Measurements from ENCODE around the gene PFKFB3. TPM values are rescaled to one million over a fixed set of nuclear protein-coding genes. Genes with fewer than 3 reads are reported as not detected.

The PFKFB3 gene
- total RNA-seq, 6 donors from 2014 or later: 48.2 to 236 (median 83.5) TPM

- Histone ChIP-seq H3K9me3 (no peaks in the 10 kb centered on the region), H3K36me3 (peaks cover 4 to 28% (median 13%) of the 10 kb centered on the region in 4 donors), H3K4me3 (no peak overlapping the region), H3K27ac (no peak overlapping the region), H3K27me3 (no peaks in the 10 kb centered on the region), H3K4me1 (no peaks in the 10 kb centered on the region)
- 74 to 78% methylated on average over 14 to 15 of the region's 15 CpGs for WGBS, 2 donors
- ATAC-seq (ENCODE audit: low FRiP score in 2 of 2) (peak; percentile 50 to 91), DNase-seq (peak in 1 of 2 donors; percentile 52)
- TF ChIP-seq CTCF (IDR thresholded peaks at IDR 0.05) (no peak), POLR2AphosphoS5 (IDR thresholded peaks at IDR 0.05) (peak in 1 of 2 donors; percentile 52)
These were observed 36.7 kb downstream of the PFKFB3 start for GRCh38 chr10:6239213-6239991.

GRCh38 chr10:6240254-6240653 is 37.5 kb downstream of the PFKFB3 start:
- Histone ChIP-seq H3K27me3 (no peaks in the 10 kb centered on the region), H3K4me1 (no peaks in the 10 kb centered on the region), H3K9me3 (no peaks in the 10 kb centered on the region), H3K36me3 (peaks cover 1 to 19% (median 11%) of the 10 kb centered on the region in 4 donors), H3K27ac (no peak overlapping the region), H3K4me3 (no peak overlapping the region)
- ATAC-seq (ENCODE audit: low FRiP score in 2 of 2): no peak
- TF ChIP-seq POLR2A (IDR thresholded peaks at IDR 0.05) (no peak), POLR2AphosphoS5 (IDR thresholded peaks at IDR 0.05) (no peak), EP300 (IDR thresholded peaks at IDR 0.05) (no peak), CTCF (IDR thresholded peaks at IDR 0.05) (no peak)
- 93 to 96% methylated on average over 16 of the region's 16 CpGs for WGBS, 2 donors
- no peak for DNase-seq

GRCh38 chr10:6242089-6242488 is 39.4 kb downstream of the PFKFB3 start:
- Histone ChIP-seq H3K4me3 (no peak overlapping the region), H3K27ac (no peak overlapping the region), H3K27me3 (no peaks in the 10 kb centered on the region), H3K36me3 (peaks cover 0 to under 1% (median 0%) of the 10 kb centered on the region in 4 donors), H3K9me3 (no peaks in the 10 kb centered on the region), H3K4me1 (no peaks in the 10 kb centered on the region)
- TF ChIP-seq POLR2AphosphoS5 (IDR thresholded peaks at IDR 0.05) (no peak), EP300 (IDR thresholded peaks at IDR 0.05) (no peak), CTCF (IDR thresholded peaks at IDR 0.05) (no peak), POLR2A (IDR thresholded peaks at IDR 0.05) (no peak)
- ATAC-seq (ENCODE audit: low FRiP score in 2 of 2): no peak
- DNase-seq: no peak
- 69 to 84% methylated on average over 6 of the region's 6 CpGs for WGBS, 2 donors

GRCh38 chr10:6244510-6244909 is 41.8 kb downstream of the PFKFB3 start:
- Histone ChIP-seq H3K4me3 (no peak overlapping the region), H3K27ac (no peak overlapping the region), H3K27me3 (no peaks in the 10 kb centered on the region), H3K36me3 (no peaks in the 10 kb centered on the region), H3K9me3 (no peaks in the 10 kb centered on the region), H3K4me1 (no peaks in the 10 kb centered on the region)
- ATAC-seq (ENCODE audit: low FRiP score in 2 of 2): no peak
- WGBS, 2 donors: 88 to 92% methylated on average over 7 of the region's 7 CpGs
- TF ChIP-seq POLR2A (IDR thresholded peaks at IDR 0.05): no peak
- TF ChIP-seq POLR2AphosphoS5 (IDR thresholded peaks at IDR 0.05): no peak
- TF ChIP-seq CTCF (IDR thresholded peaks at IDR 0.05): no peak
- TF ChIP-seq EP300 (IDR thresholded peaks at IDR 0.05): no peak
- DNase-seq: no peak
